GM18907 (cell line): ENCODE results near the gene SLX4IP.
A peak's percentile ranks its signal among the peaks of the same experiment; 100 is the strongest.

ENCODE experiments used
- ATAC-seq: cut with Tn5 transposase; IDR thresholded peaks from one replicate; pipeline ENCODE4 v1.9.1; 2021; ENCODE audit warnings: mild to moderate bottlenecking, moderate library complexity; ENCODE audit not compliant: unreplicated experiment

SLX4IP gene

GRCh38 chr20:10672624-10673127, 237.6 kb downstream of the SLX4IP start:
- no peak for ATAC-seq

GRCh38 chr20:10673176-10673841, 238.2 kb downstream of the SLX4IP start:
- ATAC-seq = no peak

GRCh38 chr20:10673842-10674683, 239.0 kb downstream of the SLX4IP start, which contains the start of gene JAG1:
JAG1 (minus strand) TSS chr20:10673999; CDS start chr20:10673530, 469 bp downstream.
- ATAC-seq = peak; percentile 64

- peak; percentile 56 for ATAC-seq
Observed at GRCh38 chr20:10674684-10675449, 239.8 kb downstream of the SLX4IP start.

GRCh38 chr20:10675450-10675848, 240.3 kb downstream of the SLX4IP start:
- ATAC-seq = no peak

GRCh38 chr20:10676518-10676917, 241.4 kb downstream of the SLX4IP start:
- ATAC-seq = no peak
